ENCODE measurements around the gene FAM124A.
"Not testable (repeated sequence)": the region's sequence is repeated elsewhere in the genome, so short reads cannot be mapped to it uniquely, and the experiment has no call there.

FAM124A gene

GRCh38 chr13:51280379-51280940 is 58.3 kb downstream of the FAM124A start:
- DNase-seq (ENCODE audit: extremely low read depth, low read depth) = no peak
- TF ChIP-seq, protein P1, sequence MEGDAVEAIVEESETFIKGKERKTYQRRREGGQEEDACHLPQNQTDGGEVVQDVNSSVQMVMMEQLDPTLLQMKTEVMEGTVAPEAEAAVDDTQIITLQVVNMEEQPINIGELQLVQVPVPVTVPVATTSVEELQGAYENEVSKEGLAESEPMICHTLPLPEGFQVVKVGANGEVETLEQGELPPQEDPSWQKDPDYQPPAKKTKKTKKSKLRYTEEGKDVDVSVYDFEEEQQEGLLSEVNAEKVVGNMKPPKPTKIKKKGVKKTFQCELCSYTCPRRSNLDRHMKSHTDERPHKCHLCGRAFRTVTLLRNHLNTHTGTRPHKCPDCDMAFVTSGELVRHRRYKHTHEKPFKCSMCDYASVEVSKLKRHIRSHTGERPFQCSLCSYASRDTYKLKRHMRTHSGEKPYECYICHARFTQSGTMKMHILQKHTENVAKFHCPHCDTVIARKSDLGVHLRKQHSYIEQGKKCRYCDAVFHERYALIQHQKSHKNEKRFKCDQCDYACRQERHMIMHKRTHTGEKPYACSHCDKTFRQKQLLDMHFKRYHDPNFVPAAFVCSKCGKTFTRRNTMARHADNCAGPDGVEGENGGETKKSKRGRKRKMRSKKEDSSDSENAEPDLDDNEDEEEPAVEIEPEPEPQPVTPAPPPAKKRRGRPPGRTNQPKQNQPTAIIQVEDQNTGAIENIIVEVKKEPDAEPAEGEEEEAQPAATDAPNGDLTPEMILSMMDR (IDR thresholded peaks at IDR 0.05; ENCODE audit: low read depth, low read length, missing control alignments) = no peak
- H3K4me3 ChIP-seq (replicated peaks; ENCODE audit: low read depth, low read length) = no peak overlapping the region

GRCh38 chr13:51282322-51282721 is 60.1 kb downstream of the FAM124A start:
- H3K4me3 ChIP-seq (replicated peaks; ENCODE audit: low read depth, low read length) = no peak overlapping the region
- DNase-seq (ENCODE audit: extremely low read depth, low read depth) = no peak
- TF ChIP-seq, protein P1 (IDR thresholded peaks at IDR 0.05; ENCODE audit: low read depth, low read length, missing control alignments) = no peak

DNA sequence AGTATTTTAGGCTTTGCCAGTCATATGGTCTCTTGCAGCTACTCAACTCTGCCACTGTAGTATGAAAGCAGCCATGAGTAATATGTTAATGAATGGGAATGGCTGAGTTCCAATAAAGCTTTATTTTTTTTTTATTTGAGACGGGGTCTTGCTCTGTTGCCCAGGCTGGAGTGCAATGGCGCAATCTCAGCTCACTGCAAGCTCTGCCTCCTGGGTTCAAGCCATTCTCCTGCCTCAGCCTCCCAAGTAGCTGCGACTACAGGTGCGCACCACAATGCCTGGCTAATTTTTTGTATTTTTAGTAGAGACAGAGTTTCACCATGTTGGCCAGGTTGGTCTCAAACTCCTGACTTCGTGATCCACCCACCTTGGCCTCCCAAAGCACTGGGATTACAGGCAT is 60.7 kb downstream of the FAM124A start:
- H3K4me3 ChIP-seq (replicated peaks; ENCODE audit: low read depth, low read length); DNase-seq (ENCODE audit: extremely low read depth, low read depth): not testable (repeated sequence)

GRCh38 chr13:51283371-51283770 is 61.2 kb downstream of the FAM124A start:
- TF ChIP-seq, protein P1 (IDR thresholded peaks at IDR 0.05; ENCODE audit: low read depth, low read length, missing control alignments) = no peak
- DNase-seq (ENCODE audit: extremely low read depth, low read depth) = no peak
- H3K4me3 ChIP-seq (replicated peaks; ENCODE audit: low read depth, low read length) = no peak overlapping the region

- DNase-seq (ENCODE audit: extremely low read depth, low read depth) = no peak
- no peak overlapping the region for H3K4me3 ChIP-seq (replicated peaks; ENCODE audit: low read depth, low read length)
- TF ChIP-seq, protein P1 (IDR thresholded peaks at IDR 0.05; ENCODE audit: low read depth, low read length, missing control alignments) = no peak
These were observed 62.1 kb downstream of the FAM124A start for GRCh38 chr13:51284339-51284738.

GRCh38 chr13:51286135-51287002 is 64.2 kb downstream of the FAM124A start:
- H3K4me3 ChIP-seq (replicated peaks; ENCODE audit: low read depth, low read length) = no peak overlapping the region
- peak; percentile 30 for DNase-seq (ENCODE audit: extremely low read depth, low read depth)
- TF ChIP-seq, protein P1 (IDR thresholded peaks at IDR 0.05; ENCODE audit: low read depth, low read length, missing control alignments) = peak; percentile 97

DNA sequence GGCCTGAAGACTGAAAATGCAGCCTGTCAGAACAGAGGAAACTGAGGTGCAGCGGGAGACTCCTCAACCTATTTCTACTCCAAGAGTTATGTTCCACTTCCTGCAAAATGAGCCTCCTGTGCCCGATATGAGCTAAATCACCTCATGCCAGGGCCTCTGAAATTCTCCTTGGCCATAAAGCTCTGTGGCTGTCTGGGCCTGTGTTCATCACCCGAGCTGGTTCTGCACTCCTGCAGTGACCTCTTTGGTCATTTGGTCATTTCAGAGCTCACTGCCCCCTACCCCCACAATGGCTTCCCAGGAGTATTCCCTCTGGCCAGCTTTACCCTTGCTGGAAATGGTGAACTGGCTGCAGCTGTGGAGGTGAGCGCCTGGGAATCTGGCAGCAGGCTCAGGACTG is 65.6 kb downstream of the FAM124A start:
- no peak overlapping the region for H3K4me3 ChIP-seq (replicated peaks; ENCODE audit: low read depth, low read length)
- DNase-seq (ENCODE audit: extremely low read depth, low read depth) = no peak
- TF ChIP-seq, protein P1 (IDR thresholded peaks at IDR 0.05; ENCODE audit: low read depth, low read length, missing control alignments) = no peak

GRCh38 chr13:51288254-51288653 is 66.1 kb downstream of the FAM124A start:
- not testable (repeated sequence) for DNase-seq (ENCODE audit: extremely low read depth, low read depth); H3K4me3 ChIP-seq (replicated peaks; ENCODE audit: low read depth, low read length)

Data from HFF-Myc (cell line).